Stimulated activated CD4-positive, alpha-beta T cell treated with anti-CD3 and anti-CD28 coated beads, TNF-alpha, amount 100 ng/mL, for 4 hours (primary cell): Measurements from ENCODE around the gene ENO4.

Experiments
- DNase-seq, 3 experiments: peaks; one replicate each; pipeline ENCODE4 v3.0.0-alpha.2; 2020; ENCODE audit warnings: low read depth in 3 of 3

The ENO4 gene, protein sequence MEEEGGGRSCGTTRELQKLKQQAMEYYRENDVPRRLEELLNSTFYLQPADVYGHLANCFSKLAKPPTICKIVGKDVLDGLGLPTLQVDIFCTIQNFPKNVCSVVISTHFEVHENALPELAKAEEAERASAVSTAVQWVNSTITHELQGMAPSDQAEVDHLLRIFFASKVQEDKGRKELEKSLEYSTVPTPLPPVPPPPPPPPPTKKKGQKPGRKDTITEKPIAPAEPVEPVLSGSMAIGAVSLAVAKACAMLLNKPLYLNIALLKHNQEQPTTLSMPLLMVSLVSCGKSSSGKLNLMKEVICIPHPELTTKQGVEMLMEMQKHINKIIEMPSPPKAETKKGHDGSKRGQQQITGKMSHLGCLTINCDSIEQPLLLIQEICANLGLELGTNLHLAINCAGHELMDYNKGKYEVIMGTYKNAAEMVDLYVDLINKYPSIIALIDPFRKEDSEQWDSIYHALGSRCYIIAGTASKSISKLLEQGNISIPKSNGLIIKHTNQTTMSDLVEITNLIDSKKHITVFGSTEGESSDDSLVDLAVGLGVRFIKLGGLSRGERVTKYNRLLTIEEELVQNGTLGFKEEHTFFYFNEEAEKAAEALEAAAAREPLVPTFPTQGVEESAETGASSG

DNA sequence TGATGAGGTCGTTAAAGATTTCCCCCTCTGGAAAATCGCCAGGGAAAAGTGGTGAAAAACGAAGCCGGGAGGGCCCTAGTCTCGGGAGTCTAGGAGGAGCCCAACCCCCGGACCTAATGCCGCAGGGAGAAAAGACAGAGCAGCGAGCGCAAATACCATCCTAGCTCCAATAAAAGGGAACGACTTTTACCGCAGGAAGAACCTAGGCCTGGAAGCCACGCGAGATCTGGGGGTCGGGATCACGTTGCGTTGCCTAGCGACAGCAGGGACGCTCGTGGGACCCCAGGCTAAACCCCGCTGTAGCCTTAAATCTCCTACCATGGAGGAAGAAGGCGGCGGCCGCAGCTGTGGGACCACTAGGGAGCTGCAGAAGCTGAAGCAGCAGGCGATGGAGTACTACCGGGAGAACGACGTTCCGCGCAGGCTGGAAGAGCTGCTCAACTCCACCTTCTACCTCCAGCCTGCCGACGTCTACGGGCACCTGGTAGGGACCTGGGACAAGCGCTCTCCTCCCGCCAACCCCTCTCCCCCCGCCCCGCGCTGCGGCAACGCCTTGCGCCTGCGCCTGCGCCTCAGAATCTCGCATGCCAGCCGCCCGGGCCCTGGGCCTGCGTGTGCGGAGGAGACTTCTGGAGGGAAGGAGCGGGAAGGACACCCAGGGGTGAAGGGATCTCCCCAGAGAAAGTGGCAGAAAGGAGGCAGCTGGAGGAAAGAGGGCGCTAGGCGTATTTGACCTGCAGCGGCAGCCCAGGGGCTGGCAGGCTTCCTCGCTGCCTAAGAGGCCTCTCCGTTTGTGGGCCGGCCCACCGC, at the start of gene ENO4:
Gene ENO4, plus strand, starts transcription at position 252 of the 810 bp plus-strand sequence. Its CDS starts 68 bp downstream, at position 320.
- DNase-seq = peak in 1 of 3 experiments; percentile 8

DNA sequence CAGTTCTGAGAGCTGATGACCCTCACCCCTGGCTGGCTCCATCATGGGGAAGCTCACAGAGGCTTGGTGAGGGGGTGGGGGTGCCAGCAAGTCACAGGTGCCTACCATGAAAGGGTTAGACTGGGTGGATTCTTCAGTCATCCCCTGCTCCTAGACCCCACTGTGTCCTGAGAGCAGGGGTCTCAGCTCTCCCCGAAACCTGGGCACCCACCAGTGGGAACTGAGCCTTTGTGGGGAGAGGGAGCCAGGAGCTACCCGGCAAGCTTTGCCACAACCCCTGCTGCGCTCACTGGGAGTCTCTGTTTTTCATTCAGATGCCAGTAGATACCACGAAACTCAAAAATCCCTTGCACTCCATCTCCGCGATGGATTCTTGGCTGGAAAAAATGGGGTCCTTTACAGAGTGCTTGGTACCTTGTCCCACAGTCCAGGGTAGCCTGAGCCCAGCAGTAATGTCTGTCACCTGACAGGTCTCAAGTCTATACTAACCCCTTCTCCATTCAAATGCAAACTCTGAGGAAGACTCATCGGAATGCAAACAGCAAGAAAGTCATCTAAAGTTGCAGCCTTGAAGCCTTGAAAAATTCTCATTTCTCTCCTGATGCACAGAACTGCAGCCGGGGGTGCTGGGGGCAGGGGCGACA, 48.9 kb upstream of the ENO4 start:
- no peak for DNase-seq

DNA sequence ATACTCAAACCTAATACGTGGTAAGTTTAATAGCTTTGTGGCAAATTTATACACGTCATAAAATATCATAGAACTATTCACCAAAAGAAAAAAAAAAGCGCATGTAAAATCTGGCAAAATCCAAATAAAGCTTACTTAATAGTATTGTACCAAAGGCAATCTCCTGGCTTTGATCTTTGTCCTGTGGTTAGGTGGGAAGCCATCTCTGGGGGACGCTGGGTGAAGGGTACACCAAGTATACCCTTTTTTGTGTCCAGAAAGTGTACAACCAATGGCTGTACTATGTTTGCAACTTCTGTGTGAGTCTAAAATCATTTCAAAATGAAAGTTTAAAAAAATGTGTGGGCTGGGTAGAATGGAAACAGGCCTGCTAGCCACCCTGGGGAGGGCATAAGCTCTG, 47.6 kb upstream of the ENO4 start:
- no peak for DNase-seq

DNA sequence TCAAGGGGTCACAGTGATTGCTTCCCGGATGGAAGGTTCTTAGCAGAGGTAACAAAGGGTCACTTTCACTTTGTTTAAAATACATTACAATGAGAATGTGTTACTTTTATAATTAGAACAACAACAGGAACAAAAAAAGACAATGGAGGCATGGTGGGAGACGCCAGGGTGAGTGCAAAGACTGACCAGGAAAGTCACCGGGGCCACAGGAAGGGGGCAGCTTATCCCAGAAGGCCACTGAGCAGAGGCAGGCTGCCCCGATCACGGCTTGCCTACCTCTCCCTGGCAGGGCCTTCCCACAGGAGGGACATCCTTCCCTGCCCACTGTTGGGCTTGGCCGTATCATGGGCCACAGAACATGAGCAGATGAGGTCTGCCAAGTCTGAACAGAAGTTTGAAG, 46.8 kb upstream of the ENO4 start:
- DNase-seq = no peak

DNA sequence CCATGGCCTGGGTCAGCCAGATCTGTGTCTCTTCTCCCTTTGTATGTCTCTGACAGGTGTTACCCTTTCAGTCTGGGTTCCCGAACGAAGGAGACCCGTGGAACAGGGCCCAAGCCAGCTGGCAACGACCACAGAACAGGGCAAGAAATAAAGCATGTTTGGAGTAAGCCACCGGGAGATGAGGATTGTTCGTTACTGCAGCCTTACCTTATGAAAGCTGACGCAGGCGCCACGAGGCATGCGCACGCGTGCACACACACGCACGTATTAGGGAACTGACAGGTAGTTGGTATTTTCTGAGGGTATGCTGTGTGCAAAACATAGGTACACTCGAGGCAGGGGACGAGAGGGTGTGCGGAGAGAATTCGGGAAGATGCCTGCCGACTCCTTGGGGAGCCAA, 46.4 kb upstream of the ENO4 start:
- no peak for DNase-seq

DNA sequence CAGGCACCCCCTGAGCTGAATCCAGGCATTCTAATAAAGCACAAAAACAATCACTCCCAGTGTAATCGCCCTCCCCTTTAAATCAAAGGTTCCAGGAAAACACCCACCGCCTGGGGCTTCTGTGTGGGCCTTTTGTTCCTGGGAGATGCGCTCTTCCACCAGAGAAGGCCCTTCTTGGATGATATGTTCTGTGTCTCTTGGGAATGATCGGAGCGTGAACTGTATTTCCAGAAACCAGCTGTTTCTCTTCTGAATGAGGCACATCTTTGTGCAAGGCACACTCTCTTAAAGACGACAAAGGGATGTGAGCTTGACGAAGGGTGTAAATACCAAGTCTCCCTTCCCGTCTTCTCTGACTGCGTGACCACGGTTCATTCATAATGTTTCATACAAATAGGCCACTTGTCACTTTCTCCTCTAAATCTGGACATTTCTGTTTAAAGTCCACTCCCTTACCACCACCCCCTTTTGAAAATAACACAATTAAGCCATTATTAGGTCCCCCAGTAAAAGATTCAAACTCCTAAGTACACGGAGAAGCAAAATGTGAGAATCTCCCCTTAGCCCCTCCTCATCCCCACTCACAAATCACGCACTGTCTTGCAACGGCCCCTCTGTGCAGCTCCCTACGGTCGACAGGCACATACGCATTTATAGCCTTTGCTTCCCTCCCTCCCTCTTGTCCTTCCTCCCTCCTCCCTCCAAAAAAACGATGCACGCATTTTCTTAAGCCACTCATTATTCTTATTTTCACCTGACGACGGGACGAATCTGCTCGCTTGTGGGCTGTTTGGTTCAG, 45.6 kb upstream of the ENO4 start:
- no peak for DNase-seq

DNA sequence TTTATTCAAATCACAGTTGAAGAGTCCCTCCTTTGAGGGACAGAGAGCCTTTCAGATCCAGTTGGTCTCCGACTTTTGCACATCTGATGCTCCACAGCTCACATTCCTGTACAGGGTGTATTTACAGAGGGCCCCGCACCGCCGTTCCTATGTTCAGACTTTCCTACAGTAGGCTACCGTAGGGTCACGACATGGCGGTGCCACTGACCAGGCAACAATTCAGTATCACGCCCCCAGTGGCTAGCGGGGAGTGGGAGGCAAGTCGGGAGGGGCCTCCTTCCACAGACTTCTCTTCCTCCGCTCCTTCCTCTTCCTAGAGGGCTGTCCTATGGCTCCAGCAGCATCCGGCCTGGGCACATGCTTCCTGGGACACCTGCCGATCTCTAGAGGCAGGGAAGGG, 40.6 kb upstream of the ENO4 start:
- no peak for DNase-seq

DNA sequence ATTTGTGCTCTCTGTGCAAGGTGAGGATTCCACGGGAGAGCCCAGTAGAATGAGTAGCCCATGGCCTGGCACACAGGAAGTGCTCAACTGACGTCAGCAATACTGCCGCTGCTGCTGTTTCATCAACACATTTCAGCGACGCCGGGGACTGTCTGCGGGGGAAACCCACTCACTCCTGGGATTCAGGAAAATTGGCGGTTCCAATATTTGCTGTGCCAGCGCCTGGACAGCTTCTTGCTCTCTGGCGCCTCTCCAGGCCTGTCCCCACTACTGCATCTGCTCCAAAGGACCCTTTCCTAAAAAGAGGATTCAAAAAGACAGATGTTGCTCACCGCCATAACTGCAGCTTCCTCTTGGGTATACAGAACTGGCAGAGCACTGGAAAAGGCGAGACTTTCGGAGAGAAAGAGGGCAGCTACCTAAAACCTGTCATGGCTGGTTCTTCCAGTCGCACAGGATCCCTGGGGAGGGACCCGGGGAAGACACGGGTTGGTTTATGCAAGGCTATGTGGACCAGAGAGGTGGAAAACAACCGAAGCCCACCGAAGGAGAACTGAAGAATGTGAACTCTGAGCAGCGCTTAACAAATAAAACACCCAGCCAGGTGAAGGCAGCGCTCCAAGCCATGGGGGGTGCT, 39.7 kb upstream of the ENO4 start:
- DNase-seq = no peak

DNA sequence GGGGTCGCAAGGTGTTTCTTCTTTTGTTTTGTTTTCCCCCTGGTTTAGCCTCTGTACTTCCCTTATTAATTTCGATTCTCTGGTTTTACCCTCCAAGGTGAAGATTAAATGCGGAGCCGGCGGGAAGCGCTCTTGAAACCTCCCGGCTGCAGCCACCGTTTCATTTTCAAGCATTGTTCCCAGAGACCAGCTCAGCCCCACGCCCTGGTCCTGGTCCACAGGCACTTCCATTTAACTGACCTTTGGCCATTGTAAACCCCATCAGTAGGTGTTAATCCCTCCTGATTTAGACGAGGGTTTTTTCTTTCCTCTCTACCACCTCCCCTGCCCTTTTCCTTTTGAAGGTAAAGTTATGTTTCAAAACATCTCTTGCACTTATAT, 39.2 kb upstream of the ENO4 start:
- DNase-seq = no peak

DNA sequence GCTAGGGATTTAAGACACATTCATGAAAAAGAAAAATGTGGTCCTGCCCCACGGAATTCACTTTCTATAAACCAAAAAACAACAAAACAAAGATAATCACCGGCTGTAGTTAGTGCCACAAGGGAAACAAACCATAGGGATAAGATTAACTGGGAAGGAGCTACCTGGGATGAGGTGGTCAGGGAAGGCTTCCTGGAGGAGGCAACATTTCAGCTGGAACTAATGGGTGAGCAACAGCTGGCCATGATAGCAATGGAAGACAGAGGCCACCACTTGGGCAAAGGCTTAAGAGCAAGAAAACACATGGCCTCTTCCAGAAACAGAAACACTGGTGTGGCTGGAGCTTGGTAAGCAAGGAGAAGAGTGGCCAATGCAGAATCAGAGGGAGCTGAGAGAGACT, 38.4 kb upstream of the ENO4 start:
- no peak for DNase-seq

DNA sequence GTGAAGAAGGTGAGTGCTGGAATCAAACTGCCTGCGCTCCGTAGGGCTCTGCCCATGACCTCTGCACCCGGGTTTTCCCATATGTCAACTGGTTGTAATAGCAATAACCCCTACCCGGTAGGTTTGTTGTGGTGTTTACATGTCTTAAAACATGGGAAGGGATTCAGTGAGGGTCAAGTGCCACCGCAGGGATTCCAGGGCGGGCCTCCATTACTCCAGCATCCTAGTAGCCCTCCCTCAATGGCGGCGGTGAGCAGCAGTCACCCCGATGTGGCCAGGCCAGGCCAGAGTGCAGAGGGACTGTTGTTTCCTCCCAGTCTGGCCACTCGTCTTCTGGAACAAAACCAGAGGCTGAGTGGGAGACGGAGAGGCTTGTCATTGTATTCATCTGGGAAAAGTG, 37.6 kb upstream of the ENO4 start:
- no peak for DNase-seq

DNA sequence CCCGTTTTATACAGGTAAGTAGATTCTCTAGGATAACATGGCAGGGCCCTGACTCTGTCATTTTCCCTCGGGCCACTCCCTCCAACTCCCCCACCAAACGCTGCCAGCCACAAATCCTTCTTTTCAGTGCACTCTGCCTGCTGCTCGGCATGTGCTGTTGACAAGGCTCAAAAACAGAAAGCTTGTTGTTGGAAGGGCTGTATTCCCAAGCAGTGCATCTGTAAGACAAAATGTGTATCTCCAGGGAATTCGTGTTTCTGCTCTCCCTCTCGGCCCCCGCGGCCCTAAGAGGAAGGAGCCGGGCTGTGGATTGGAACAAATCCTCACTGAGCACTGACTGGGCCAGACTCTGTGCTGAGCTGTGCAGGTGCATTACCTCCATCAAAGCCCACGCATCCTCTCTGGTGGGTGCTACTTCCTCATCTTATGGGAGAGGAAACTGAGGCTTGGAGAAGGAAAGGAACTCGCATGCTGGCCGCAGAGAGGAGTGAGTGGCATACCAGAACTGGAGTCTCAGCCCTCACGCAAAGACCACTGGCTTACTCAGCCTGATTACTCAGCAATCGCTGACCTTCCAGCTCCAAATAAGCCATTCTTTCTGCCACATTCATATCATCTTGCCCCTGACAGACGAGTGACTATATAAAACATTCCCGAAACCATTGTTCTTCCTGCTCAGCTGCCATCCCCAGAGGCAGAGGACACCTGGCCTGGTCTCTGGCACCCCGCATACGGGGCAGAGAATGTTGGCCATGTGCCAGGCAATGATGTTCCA, 33.5 kb upstream of the ENO4 start:
- DNase-seq = no peak

DNA sequence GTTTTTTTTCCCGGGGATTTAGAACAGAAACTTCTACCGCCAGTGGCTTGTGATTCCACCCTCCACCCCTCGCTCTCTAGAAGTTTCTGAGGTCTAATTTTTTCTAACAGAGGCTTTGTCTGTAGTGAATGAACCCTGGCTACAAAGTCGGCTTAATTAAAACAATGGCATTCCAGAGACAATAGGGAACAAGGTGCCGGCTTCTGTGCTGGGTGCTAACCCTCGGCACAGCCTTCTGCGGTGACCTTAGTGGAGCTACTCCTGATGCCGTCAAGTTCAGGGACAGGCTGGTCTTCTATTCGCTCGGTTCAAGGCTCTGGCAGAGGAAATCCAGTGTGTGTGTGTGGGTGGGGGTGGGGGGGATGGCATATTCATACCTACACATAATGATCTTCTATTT, 32.1 kb upstream of the ENO4 start:
- DNase-seq = no peak

DNA sequence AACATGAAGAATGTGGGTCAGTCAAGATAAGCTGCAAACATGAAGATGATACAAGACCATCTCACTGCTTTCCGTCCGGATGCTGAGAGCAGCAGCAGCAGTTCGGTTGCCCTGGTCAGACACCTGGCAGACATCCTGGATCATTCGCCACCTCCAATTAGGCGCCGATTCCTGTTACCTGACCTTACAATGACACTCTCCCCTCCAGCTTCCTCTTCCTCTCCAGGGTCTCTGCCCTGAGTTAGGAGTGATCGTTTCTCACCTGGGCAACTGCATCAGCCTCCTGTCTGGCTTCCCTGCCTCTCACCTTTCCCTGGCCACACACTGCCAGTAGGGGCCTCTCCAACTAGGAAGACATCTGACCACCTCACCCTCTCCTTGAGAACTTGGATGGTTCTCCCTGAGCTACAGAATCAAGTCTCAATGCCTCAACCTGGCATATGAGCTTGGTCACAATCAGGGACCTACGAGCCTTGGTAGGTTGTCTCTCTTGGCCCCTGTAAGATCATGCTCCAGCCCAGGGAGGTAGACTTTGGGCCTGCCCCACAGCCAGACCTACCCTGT, 31.4 kb upstream of the ENO4 start:
- no peak for DNase-seq

DNA sequence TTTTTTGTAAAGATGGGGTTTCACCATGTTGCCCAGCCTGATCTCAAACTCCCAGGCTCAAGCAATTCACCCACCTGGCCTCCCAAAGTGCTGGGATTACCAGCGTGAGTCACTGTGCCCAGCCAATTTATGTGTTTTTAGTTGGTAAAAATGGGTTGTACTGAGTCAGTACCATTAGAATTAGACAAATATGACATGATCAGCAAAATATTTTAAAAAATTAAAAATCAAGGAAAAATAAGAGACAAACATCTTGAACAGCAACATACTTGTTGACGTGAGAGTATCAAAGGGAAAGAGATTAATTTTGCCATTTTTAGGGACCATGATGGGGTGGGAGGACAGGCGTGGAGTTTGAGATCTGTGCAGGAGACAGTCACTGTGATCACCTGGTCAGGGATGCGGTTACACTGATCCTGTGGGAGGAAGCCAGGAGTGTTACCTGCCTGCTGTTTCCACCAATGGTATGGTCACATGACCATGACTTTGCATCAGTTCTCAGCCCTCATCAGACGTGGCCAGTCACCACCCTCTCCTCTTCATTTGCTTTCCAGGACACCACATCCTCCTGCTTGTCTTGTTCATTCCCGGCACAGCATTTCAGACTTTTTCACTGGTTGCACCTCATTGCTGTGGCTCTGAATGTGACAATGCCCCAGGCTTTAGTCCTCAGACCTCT, 29.2 kb upstream of the ENO4 start:
- no peak for DNase-seq

DNA sequence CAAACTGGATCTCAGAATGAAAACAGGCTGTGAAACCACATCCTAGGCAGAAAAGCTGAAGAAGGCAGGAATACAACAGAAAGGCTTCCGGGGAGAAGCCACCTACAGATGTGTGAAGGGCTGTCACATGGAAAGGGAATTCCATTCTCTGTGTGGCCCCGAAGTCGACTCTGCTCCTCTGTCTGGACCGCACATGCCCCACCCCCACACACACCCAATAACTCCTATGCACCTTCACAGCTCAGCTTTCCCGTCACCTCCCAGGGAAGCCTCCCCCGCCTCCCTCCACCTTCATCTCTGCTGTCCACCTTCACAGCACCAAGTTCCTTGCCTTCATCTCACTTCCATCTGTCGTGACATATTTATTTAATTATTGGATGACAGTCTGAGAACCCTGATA, 23.4 kb upstream of the ENO4 start:
- DNase-seq = no peak

DNA sequence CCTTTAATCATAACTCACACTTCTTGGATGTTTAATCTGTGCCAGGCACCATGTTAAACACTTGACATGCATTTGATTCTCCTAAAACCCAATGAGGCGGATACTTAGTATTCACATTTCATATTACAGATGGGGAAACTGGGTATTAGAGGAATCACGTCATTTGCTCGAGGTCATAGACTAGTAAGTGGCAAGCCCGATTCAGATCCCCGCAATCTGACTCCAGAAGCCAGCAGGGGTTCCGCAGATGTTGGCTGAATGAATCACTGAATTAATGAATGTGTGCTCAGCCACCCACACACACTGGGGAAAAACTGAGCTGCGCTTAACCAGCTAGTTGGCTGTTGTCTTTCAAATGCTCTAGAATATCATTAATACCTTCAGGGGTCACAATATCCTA, 22.5 kb upstream of the ENO4 start:
- DNase-seq = no peak

DNA sequence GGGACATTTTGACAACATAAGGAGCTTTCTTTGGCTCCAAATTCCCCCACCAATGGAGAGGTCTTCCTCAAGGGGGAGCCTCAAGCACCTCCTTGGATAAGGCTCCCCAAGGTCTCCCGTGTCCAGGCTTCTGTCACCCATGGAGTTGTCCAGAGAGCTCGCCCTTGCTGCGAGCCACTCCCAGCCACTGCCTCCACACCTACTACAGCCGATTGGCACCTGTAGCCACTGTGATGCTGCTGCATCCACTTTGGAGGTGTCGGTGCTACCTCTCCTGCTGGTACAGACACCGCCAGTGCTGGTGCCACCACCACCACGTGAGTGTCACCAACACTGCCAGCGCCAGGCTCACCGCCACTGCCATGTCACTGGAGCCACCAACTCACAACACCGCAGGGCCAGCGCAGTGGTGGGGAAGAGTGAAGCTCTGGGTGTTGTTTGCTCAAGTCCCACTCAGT, 22.1 kb upstream of the ENO4 start:
- DNase-seq = no peak

DNA sequence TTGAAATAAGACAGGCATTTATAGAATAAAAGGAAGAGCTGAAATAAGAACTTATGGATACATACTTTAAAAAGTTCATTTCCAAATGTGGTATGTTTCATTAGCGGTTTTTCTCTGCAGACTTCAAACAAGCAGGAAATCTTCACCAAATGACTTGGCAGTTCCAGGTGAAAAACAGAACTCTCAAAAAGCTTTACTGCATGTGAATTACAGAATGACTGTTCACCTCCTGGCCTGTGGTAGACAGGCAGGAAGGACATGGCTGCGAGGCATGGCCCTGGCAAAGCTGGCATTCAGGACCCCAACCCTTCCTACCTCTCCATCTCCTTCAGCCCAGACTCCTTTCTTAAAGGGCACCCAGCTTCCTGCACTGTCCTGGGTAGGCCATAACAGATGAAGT, 21.2 kb upstream of the ENO4 start:
- DNase-seq = no peak
